ENCODE measurements around the gene NOG.

DNA sequence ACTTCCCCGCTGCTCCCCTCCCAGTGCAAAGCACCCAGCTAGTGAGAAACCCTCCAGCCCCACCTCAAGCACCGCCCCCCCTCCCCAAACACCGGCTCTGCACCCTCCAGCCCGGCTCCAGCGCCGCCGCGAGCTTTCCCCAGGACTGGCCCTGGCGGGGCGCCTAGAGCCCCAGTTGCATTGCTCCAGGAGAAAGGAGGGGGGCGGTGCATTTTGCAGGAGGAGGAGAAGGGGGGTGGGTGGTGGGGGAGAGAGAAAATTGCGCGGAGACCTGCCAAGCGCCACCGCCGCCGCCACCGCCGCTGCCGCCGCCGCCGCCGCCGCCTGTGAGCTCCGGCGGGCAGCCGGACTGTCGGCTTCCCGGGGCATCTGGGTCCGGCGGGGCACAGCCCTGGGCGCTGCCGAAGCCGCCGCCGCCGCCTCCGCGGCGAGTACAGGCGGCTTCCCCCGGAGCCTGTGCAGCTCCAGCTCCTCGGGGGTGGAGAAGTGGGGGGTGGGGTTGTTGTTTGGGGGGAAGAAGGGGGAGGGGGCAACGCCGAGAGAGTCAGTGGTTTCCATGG lies 333 bp upstream of the NOG start:
- TF ChIP-seq, protein P1, sequence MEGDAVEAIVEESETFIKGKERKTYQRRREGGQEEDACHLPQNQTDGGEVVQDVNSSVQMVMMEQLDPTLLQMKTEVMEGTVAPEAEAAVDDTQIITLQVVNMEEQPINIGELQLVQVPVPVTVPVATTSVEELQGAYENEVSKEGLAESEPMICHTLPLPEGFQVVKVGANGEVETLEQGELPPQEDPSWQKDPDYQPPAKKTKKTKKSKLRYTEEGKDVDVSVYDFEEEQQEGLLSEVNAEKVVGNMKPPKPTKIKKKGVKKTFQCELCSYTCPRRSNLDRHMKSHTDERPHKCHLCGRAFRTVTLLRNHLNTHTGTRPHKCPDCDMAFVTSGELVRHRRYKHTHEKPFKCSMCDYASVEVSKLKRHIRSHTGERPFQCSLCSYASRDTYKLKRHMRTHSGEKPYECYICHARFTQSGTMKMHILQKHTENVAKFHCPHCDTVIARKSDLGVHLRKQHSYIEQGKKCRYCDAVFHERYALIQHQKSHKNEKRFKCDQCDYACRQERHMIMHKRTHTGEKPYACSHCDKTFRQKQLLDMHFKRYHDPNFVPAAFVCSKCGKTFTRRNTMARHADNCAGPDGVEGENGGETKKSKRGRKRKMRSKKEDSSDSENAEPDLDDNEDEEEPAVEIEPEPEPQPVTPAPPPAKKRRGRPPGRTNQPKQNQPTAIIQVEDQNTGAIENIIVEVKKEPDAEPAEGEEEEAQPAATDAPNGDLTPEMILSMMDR (IDR thresholded peaks at IDR 0.05; ENCODE audit: borderline replicate concordance, extremely low read depth, low read length, poor library complexity, severe bottlenecking), result peak; percentile 7
- TF ChIP-seq EZH2 (IDR thresholded peaks at IDR 0.05; ENCODE audit: borderline replicate concordance, low read depth, low read length, severe bottlenecking), result peak; percentile 48
